RWPE2 (cell line): Measurements from ENCODE around the gene PACSIN2.

Experiments
- ATAC-seq: fragments of 200-7000 bp; cut with Tn5 transposase; 3 replicates; pipeline ENCODE4 v1.9.1; 2021; ENCODE audit warnings: low read depth
- DNase-seq: peaks from one replicate; pipeline ENCODE4 v3.0.0-alpha.2; 2020; ENCODE audit warnings: low spot score
- H3K27ac ChIP-seq: fragments of 450-650 bp; 2 replicates; pipeline ENCODE4 v1.5.1; 2017; ENCODE audit warnings: mild to moderate bottlenecking; ENCODE audit not compliant: poor library complexity, severe bottlenecking
- H3K27me3 ChIP-seq: fragments of 250-450 bp; sonication (Bioruptor Pico); 2 replicates; pipeline ENCODE4 v1.5.1; 2021; ENCODE audit warnings: mild to moderate bottlenecking, moderate library complexity; ENCODE audit not compliant: insufficient read depth, poor library complexity, severe bottlenecking
- H3K36me3 ChIP-seq: fragments of 250-450 bp; sonication (Bioruptor Pico); 2 replicates; pipeline ENCODE4 v1.5.1; 2020; ENCODE audit warnings: low read depth, mild to moderate bottlenecking, moderate library complexity
- H3K4me1 ChIP-seq: fragments of 250-450 bp; sonication (Bioruptor Pico); 2 replicates; pipeline ENCODE4 v1.5.1; 2021; ENCODE audit warnings: mild to moderate bottlenecking, moderate library complexity; ENCODE audit not compliant: insufficient read depth, poor library complexity, severe bottlenecking
- H3K4me3 ChIP-seq: fragments of 250-450 bp; sonication (Bioruptor Pico); 2 replicates; pipeline ENCODE4 v1.5.1; 2021; ENCODE audit warnings: mild to moderate bottlenecking, moderate library complexity; ENCODE audit not compliant: severe bottlenecking
- H3K9me3 ChIP-seq: fragments of 250-450 bp; sonication (Bioruptor Pico); 2 replicates; pipeline ENCODE4 v1.5.1; 2021; ENCODE audit warnings: mild to moderate bottlenecking, moderate library complexity; ENCODE audit not compliant: severe bottlenecking
- TF ChIP-seq, protein P1 (sequence below): fragments of 450-650 bp; IDR thresholded peaks from one replicate; pipeline ENCODE4 v1.5.1; 2017; ENCODE audit warnings: mild to moderate bottlenecking, moderate library complexity; ENCODE audit not compliant: poor library complexity, severe bottlenecking

PACSIN2 gene

DNA sequence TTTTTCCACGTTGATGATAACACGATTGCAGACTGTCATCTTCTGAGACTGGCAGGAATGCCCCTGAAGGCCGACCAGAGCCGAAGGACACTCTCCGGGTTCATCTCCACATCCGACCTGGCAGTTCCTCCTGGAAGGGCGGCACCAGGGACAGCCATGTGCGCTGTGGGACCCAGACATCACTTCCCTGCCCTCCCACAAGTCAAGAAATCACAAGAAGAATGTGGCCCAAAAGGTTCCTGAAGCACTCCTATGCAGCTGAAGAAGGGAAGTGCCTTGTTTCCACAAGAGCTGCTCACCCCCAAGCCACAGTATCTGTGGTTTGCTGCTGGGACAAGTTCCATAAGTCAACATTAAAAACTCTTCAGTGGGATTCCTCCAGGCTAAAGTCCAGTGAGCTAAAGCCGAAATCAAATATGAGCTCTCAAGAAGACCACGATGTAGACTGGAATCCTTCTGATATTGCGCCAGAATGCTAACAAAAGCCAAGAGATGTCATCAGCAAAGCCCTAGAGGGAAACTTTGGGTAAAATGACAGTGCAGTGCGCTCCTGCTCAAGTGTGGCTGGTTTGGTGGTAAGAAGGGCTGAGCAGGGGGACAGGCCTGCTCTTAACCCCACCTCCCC, 21.2 kb downstream of the PACSIN2 start:
- H3K27me3 ChIP-seq = no peaks in the 10 kb centered on the region
- H3K4me3 ChIP-seq = no peak overlapping the region
- DNase-seq (no peak), ATAC-seq (no peak)
- no peaks in the 10 kb centered on the region for H3K9me3 ChIP-seq
- H3K36me3 ChIP-seq = no peaks in the 10 kb centered on the region
- TF ChIP-seq, protein P1, sequence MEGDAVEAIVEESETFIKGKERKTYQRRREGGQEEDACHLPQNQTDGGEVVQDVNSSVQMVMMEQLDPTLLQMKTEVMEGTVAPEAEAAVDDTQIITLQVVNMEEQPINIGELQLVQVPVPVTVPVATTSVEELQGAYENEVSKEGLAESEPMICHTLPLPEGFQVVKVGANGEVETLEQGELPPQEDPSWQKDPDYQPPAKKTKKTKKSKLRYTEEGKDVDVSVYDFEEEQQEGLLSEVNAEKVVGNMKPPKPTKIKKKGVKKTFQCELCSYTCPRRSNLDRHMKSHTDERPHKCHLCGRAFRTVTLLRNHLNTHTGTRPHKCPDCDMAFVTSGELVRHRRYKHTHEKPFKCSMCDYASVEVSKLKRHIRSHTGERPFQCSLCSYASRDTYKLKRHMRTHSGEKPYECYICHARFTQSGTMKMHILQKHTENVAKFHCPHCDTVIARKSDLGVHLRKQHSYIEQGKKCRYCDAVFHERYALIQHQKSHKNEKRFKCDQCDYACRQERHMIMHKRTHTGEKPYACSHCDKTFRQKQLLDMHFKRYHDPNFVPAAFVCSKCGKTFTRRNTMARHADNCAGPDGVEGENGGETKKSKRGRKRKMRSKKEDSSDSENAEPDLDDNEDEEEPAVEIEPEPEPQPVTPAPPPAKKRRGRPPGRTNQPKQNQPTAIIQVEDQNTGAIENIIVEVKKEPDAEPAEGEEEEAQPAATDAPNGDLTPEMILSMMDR = no peak
- peak overlapping the region; percentile 93 for H3K27ac ChIP-seq
- H3K4me1 ChIP-seq = peaks cover 56% of the 10 kb centered on the region

DNA sequence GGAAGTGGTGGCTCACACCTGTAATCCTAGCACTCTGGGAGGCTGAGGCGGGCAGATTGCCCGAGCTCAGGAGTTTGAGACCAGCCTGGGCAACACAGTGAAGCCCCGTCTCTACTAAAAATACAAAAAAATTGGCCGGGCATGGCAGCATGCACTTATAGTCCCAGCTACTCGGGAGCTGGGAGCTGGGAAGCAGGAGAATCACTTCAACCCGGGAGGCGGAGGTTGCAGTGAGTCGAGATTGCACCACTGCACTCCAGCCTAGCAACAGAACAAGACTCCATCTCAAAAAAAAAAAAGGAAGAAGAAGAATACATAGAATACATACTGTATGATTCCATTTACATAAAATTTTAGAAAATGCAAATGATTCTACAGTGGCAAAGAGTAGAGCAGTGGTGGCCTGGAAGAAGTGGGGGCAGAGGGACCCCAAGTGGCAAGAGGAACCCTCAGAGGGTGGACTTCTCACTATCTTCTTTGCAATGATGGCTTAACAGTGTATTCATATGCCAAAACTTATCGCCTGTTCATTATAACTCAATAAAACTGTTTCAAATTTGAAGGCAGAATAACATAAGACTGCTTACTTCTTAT, 22.0 kb downstream of the PACSIN2 start:
- 0 out of 2 replicates have a peak, but pooled peaks cover 2% of the 10 kb centered on the region for H3K36me3 ChIP-seq
- peaks cover 49% of the 10 kb centered on the region for H3K4me1 ChIP-seq
- TF ChIP-seq, protein P1 = no peak
- H3K27me3 ChIP-seq = no peaks in the 10 kb centered on the region
- H3K4me3 ChIP-seq = no peak overlapping the region
- peak overlapping the region; percentile 93 for H3K27ac ChIP-seq
- DNase-seq (no peak), ATAC-seq (no peak)
- no peaks in the 10 kb centered on the region for H3K9me3 ChIP-seq

DNA sequence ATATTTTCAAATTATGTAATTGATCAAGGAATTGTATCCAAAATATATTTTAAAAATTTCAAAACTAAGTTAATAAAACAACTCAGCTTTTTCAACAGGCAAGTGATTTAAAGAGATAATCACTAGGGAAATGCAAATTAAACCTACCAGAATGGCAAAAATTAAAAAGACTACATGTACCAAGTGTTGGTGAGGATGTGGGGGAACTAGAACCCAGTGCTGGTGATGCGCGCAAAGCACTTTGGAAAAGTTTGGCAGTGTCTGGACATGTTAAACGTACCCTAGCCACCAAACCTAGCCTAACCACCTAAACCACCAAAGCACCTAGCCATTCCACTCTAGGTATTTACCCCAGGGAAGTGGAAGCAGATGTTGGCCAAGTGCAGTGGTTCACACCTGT, 22.9 kb downstream of the PACSIN2 start:
- Histone ChIP-seq H3K27me3 (no peaks in the 10 kb centered on the region), H3K4me1 (peaks cover 47% of the 10 kb centered on the region), H3K36me3 (0 out of 2 replicates have a peak, but pooled peaks cover 5% of the 10 kb centered on the region), H3K4me3 (no peak overlapping the region), H3K9me3 (no peaks in the 10 kb centered on the region), H3K27ac (peak overlapping the region; percentile 93)
- TF ChIP-seq, protein P1 = no peak
- DNase-seq = no peak
- no peak for ATAC-seq

DNA sequence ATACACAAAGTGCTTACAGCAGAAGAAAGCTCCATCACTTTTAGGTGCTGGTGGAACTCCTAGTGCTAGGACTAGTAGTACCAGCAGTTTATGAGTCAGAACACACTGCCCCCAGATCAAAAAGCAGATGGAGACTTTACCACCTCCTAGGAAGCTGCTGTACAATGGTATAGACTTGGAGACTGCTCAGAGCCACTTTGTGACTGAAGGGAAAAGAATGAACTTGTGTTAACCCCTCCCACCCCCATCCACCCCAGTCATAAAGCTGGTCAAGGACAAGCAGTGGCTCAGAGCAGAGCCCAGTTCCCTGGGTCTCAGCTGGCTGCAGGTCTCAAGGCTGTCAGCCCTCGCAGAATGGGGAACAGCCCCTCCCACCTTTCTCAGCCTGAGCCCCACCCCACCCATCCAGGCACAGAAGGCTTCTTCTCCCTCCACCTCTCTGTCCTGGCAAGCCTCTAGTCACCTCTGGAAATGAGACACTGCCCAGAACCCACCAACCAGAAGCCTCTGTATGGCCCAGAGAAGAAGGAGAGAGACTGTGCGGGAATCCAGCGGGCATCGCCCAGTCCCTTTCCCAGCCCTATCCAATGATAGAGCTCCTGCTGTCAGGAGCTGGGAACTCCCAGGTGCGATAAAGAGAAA, 23.8 kb downstream of the PACSIN2 start:
- DNase-seq (no peak), ATAC-seq (peak; percentile 46)
- H3K4me1 ChIP-seq = peaks cover 46% of the 10 kb centered on the region
- 0 out of 2 replicates have a peak, but pooled peaks cover 5% of the 10 kb centered on the region for H3K36me3 ChIP-seq
- H3K9me3 ChIP-seq = no peaks in the 10 kb centered on the region
- no peak overlapping the region for H3K4me3 ChIP-seq
- no peaks in the 10 kb centered on the region for H3K27me3 ChIP-seq
- H3K27ac ChIP-seq = peak overlapping the region; percentile 93
- TF ChIP-seq, protein P1 = no peak
